Measurements from ENCODE around the gene ANO2.

ANO2 gene

DNA sequence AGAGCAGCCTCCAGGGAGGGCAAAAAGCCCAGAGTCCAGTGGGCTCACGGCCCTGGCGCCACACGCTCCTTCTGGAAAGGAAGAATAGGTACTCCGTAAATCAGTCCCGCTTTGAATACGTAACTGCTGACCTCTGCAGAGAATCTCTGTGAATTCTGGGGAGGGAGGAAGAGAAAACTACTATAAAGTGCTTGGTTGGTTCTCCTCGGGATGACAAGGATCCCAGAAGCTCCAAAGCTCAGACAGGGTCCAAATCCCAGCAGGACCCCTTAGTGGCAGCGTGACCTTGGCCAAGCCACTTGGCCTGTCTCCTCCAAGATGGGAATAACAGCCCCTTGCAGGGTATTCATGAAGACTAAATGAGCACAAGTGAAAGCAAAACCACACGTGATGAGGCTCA, 31.7 kb downstream of the ANO2 start:
- WGBS, 2 donors (ENCODE audit: extremely low coverage in 2 of 2, insufficient read length in 2 of 2, insufficient replicate concordance in 1 of 2), result no CpG with 5 or more reads among the region's 9 CpGs
- Histone ChIP-seq H3K18ac (ENCODE audit: low read length) (peak overlapping the region; percentile 40), H3K4me2 (ENCODE audit: insufficient read depth, low read length, poor library complexity, severe bottlenecking) (no peak overlapping the region), H3K36me3 (replicated peaks in 1 of 2; ENCODE audit: control insufficient read depth in 2 of 2, insufficient read depth in 2 of 2, low read length in 2 of 2) (no peaks in the 10 kb centered on the region), H3K4me3 (ENCODE audit: low read length in 2 of 2) (no peak overlapping the region), H2BK5ac (ENCODE audit: low read length) (no peak overlapping the region), H2AK5ac (ENCODE audit: low read depth, low read length) (no peak overlapping the region), H3K23ac (ENCODE audit: low read depth, low read length, poor library complexity) (no peak overlapping the region), H3K14ac (ENCODE audit: low read length) (no peak overlapping the region), H4K91ac (ENCODE audit: low read depth, low read length, poor library complexity) (no peak overlapping the region), H3K27me3 (ENCODE audit: control insufficient read depth in 3 of 3, insufficient read depth in 3 of 3, low read depth in 1 of 3, low read length in 3 of 3) (no peaks in the 10 kb centered on the region), H2AFZ (ENCODE audit: low read length) (no peak overlapping the region), H3K27ac (replicated peaks; ENCODE audit: low read length) (no peak overlapping the region), H3K9ac (ENCODE audit: low read depth, low read length, poor library complexity) (no peak overlapping the region), H3K9me3 (replicated peaks in 1 of 2; ENCODE audit: control insufficient read depth in 2 of 2, insufficient read depth in 1 of 2, low read depth in 1 of 2, low read length in 2 of 2) (no peaks in the 10 kb centered on the region), H4K8ac (ENCODE audit: low read depth, low read length) (no peak overlapping the region), H2BK15ac (ENCODE audit: low read length) (no peak overlapping the region), H2BK12ac (ENCODE audit: low read length) (no peak overlapping the region), H3K79me1 (ENCODE audit: low read depth, low read length) (no peaks in the 10 kb centered on the region), H2BK120ac (ENCODE audit: low read depth, low read length) (no peak overlapping the region), H3K4me1 (ENCODE audit: control insufficient read depth in 2 of 2, insufficient read depth in 1 of 2, low read depth in 1 of 2, low read length in 2 of 2) (peaks cover 0 to 3% of the 10 kb centered on the region in 2 donors), H3K4ac (ENCODE audit: low read length) (no peak overlapping the region)
- DNase-seq (ENCODE audit: low spot score), result no peak

DNA sequence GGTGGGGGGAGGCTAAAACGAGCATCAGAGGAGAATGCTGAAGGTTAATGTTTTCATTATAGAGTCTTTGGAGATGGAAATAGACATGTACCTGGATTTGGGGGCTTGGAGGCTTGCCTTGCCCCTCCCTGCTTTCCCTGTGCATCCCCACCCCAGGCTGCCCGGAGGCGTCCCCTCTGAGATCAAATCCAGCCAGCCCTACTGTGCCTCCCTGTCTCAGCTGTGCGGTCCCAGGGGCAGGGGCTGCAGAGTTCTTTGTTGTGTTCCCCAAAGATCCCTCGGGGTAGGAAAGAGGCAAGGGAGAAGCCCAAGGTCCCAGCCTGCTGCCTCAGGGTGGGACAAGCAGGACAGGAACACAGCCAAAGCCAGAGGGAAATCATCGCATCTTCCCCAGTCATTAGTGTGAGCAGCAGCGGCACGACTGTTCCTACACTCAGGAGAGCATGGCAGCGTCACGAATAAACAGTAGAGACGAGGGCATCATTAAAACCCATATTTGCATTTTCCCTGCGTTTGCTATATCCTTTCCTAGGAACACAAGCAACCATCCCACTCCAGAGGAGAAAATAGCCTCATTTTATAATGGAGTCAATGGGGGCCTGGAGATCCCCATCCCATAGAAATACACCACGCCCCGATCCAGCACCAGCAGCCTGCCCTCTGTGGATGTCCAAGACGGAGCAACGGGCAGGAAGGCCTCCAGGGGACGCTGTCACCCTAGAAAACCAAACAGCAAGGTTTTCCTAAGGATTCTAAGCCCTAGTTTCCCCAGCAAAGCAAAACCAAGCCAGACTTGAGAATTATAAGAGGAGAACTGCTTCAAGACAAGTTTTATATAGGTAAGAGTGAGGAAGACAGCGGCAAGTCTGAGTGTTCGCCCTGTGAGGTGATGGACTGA, 32.4 kb downstream of the ANO2 start:
- Histone ChIP-seq H2AK5ac (ENCODE audit: low read depth, low read length) (no peak overlapping the region), H3K14ac (ENCODE audit: low read length) (no peak overlapping the region), H3K23ac (ENCODE audit: low read depth, low read length, poor library complexity) (no peak overlapping the region), H3K79me1 (ENCODE audit: low read depth, low read length) (no peaks in the 10 kb centered on the region), H2BK5ac (ENCODE audit: low read length) (no peak overlapping the region), H3K4me3 (ENCODE audit: low read length in 2 of 2) (no peak overlapping the region), H2BK15ac (ENCODE audit: low read length) (no peak overlapping the region), H3K9ac (ENCODE audit: low read depth, low read length, poor library complexity) (no peak overlapping the region), H3K9me3 (replicated peaks in 1 of 2; ENCODE audit: control insufficient read depth in 2 of 2, insufficient read depth in 1 of 2, low read depth in 1 of 2, low read length in 2 of 2) (no peaks in the 10 kb centered on the region), H3K36me3 (replicated peaks in 1 of 2; ENCODE audit: control insufficient read depth in 2 of 2, insufficient read depth in 2 of 2, low read length in 2 of 2) (no peaks in the 10 kb centered on the region), H2AFZ (ENCODE audit: low read length) (no peak overlapping the region), H4K91ac (ENCODE audit: low read depth, low read length, poor library complexity) (no peak overlapping the region), H4K8ac (ENCODE audit: low read depth, low read length) (no peak overlapping the region), H2BK12ac (ENCODE audit: low read length) (no peak overlapping the region), H3K18ac (ENCODE audit: low read length) (no peak overlapping the region), H3K4me2 (ENCODE audit: insufficient read depth, low read length, poor library complexity, severe bottlenecking) (no peak overlapping the region), H2BK120ac (ENCODE audit: low read depth, low read length) (no peak overlapping the region), H3K27me3 (ENCODE audit: control insufficient read depth in 3 of 3, insufficient read depth in 3 of 3, low read depth in 1 of 3, low read length in 3 of 3) (no peaks in the 10 kb centered on the region), H3K27ac (replicated peaks; ENCODE audit: low read length) (no peak overlapping the region), H3K4me1 (ENCODE audit: control insufficient read depth in 2 of 2, insufficient read depth in 1 of 2, low read depth in 1 of 2, low read length in 2 of 2) (peaks cover 0 to 6% of the 10 kb centered on the region in 2 donors), H3K4ac (ENCODE audit: low read length) (no peak overlapping the region)
- DNase-seq (ENCODE audit: low spot score), result peak; percentile 54
- no CpG with 5 or more reads among the region's 19 CpGs for WGBS, 2 donors (ENCODE audit: extremely low coverage in 2 of 2, insufficient read length in 2 of 2, insufficient replicate concordance in 1 of 2)

DNA sequence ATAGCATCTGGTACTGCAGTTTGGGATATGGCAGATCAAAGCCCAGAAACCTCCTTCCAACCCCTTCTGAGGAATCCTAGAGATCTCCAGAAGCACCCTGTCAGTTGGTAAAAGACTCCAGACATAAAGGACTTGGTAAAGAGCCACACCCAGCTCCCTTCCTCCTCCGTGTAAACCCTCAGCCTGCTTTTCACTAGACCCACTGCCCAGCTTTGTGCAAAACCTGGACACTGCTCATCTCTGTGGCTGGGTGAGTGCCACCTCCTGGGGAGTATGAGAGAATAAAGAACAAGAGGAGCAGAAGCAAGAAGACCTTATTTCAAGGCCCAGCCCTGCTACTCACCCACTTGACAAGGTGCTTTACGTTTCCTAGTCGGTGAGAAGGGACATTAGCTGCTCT, 33.0 kb downstream of the ANO2 start:
- Histone ChIP-seq H4K8ac (ENCODE audit: low read depth, low read length) (no peak overlapping the region), H3K14ac (ENCODE audit: low read length) (no peak overlapping the region), H2AFZ (ENCODE audit: low read length) (no peak overlapping the region), H3K27ac (replicated peaks; ENCODE audit: low read length) (no peak overlapping the region), H3K4me2 (ENCODE audit: insufficient read depth, low read length, poor library complexity, severe bottlenecking) (no peak overlapping the region), H2AK5ac (ENCODE audit: low read depth, low read length) (no peak overlapping the region), H3K9me3 (replicated peaks in 1 of 2; ENCODE audit: control insufficient read depth in 2 of 2, insufficient read depth in 1 of 2, low read depth in 1 of 2, low read length in 2 of 2) (no peaks in the 10 kb centered on the region), H2BK5ac (ENCODE audit: low read length) (no peak overlapping the region), H3K4ac (ENCODE audit: low read length) (no peak overlapping the region), H3K36me3 (replicated peaks in 1 of 2; ENCODE audit: control insufficient read depth in 2 of 2, insufficient read depth in 2 of 2, low read length in 2 of 2) (no peaks in the 10 kb centered on the region), H3K9ac (ENCODE audit: low read depth, low read length, poor library complexity) (no peak overlapping the region), H2BK12ac (ENCODE audit: low read length) (no peak overlapping the region), H3K4me1 (ENCODE audit: control insufficient read depth in 2 of 2, insufficient read depth in 1 of 2, low read depth in 1 of 2, low read length in 2 of 2) (peaks cover 0 to 6% of the 10 kb centered on the region in 2 donors), H3K79me1 (ENCODE audit: low read depth, low read length) (no peaks in the 10 kb centered on the region), H2BK15ac (ENCODE audit: low read length) (no peak overlapping the region), H2BK120ac (ENCODE audit: low read depth, low read length) (no peak overlapping the region), H3K4me3 (ENCODE audit: low read length in 2 of 2) (no peak overlapping the region), H3K23ac (ENCODE audit: low read depth, low read length, poor library complexity) (no peak overlapping the region), H4K91ac (ENCODE audit: low read depth, low read length, poor library complexity) (no peak overlapping the region), H3K18ac (ENCODE audit: low read length) (no peak overlapping the region), H3K27me3 (ENCODE audit: control insufficient read depth in 3 of 3, insufficient read depth in 3 of 3, low read depth in 1 of 3, low read length in 3 of 3) (no peaks in the 10 kb centered on the region)
- no peak for DNase-seq (ENCODE audit: low spot score)
- WGBS, 2 donors (ENCODE audit: extremely low coverage in 2 of 2, insufficient read length in 2 of 2, insufficient replicate concordance in 1 of 2), result no CpG with 5 or more reads among the region's 3 CpGs

GRCh38 chr12:5910790-5911548, 34.1 kb downstream of the ANO2 start:
- Histone ChIP-seq H2BK120ac (ENCODE audit: low read depth, low read length) (no peak overlapping the region), H2AFZ (ENCODE audit: low read length) (no peak overlapping the region), H4K8ac (ENCODE audit: low read depth, low read length) (no peak overlapping the region), H3K4me1 (ENCODE audit: control insufficient read depth in 2 of 2, insufficient read depth in 1 of 2, low read depth in 1 of 2, low read length in 2 of 2) (peaks cover 0 to 6% of the 10 kb centered on the region in 2 donors), H3K27ac (replicated peaks; ENCODE audit: low read length) (no peak overlapping the region), H3K23ac (ENCODE audit: low read depth, low read length, poor library complexity) (no peak overlapping the region), H4K91ac (ENCODE audit: low read depth, low read length, poor library complexity) (no peak overlapping the region), H2BK12ac (ENCODE audit: low read length) (no peak overlapping the region), H3K27me3 (ENCODE audit: control insufficient read depth in 3 of 3, insufficient read depth in 3 of 3, low read depth in 1 of 3, low read length in 3 of 3) (no peaks in the 10 kb centered on the region), H3K4me2 (ENCODE audit: insufficient read depth, low read length, poor library complexity, severe bottlenecking) (no peak overlapping the region), H3K79me1 (ENCODE audit: low read depth, low read length) (no peaks in the 10 kb centered on the region), H3K14ac (ENCODE audit: low read length) (no peak overlapping the region), H3K9me3 (replicated peaks in 1 of 2; ENCODE audit: control insufficient read depth in 2 of 2, insufficient read depth in 1 of 2, low read depth in 1 of 2, low read length in 2 of 2) (no peaks in the 10 kb centered on the region), H3K4ac (ENCODE audit: low read length) (no peak overlapping the region), H3K36me3 (replicated peaks in 1 of 2; ENCODE audit: control insufficient read depth in 2 of 2, insufficient read depth in 2 of 2, low read length in 2 of 2) (no peaks in the 10 kb centered on the region), H3K4me3 (ENCODE audit: low read length in 2 of 2) (no peak overlapping the region), H2BK5ac (ENCODE audit: low read length) (no peak overlapping the region), H2BK15ac (ENCODE audit: low read length) (no peak overlapping the region), H2AK5ac (ENCODE audit: low read depth, low read length) (no peak overlapping the region), H3K9ac (ENCODE audit: low read depth, low read length, poor library complexity) (no peak overlapping the region), H3K18ac (ENCODE audit: low read length) (no peak overlapping the region)
- WGBS, 2 donors (ENCODE audit: extremely low coverage in 2 of 2, insufficient read length in 2 of 2, insufficient replicate concordance in 1 of 2), result no CpG with 5 or more reads among the region's 7 CpGs
- DNase-seq (ENCODE audit: low spot score), result no peak
